Measurements from ENCODE around the gene MKNK1. TPM values are rescaled to one million over a fixed set of nuclear protein-coding genes. Genes with fewer than 3 reads are reported as not detected.

The MKNK1 gene
- total RNA-seq, 1 experiment from 2014 or later, result 12.9 TPM

GRCh38 chr1:46562498-46562897, 41.6 kb downstream of the MKNK1 start:
- H3K4me3 Mint-ChIP-seq, result no peak overlapping the region
- H3K79me2 ChIP-seq (ENCODE audit: insufficient read depth, low read length), result no peaks in the 10 kb centered on the region
- H4K8ac ChIP-seq (replicated peaks; ENCODE audit: insufficient read length, low read depth, low read length), result no peak overlapping the region
- no peak overlapping the region for H2BK5ac ChIP-seq (ENCODE audit: insufficient read length, low read length)
- no peak overlapping the region for H2BK20ac ChIP-seq (ENCODE audit: low read depth, low read length, poor library complexity, severe bottlenecking)
- peaks cover 0 to 6% (median 0%) of the 10 kb centered on the region in 3 experiments; a peak in 1 of 7 replicates for H3K36me3 Mint-ChIP-seq (ENCODE audit: insufficient read depth in 1 of 3, low read depth in 3 of 3)
- H2BK120ac ChIP-seq (ENCODE audit: low read depth, low read length, poor library complexity, severe bottlenecking), result no peak overlapping the region
- no peak overlapping the region for H4K5ac ChIP-seq (ENCODE audit: insufficient read length, low read depth, low read length)
- H2BK12ac ChIP-seq (ENCODE audit: insufficient read length, low read depth, low read length), result no peak overlapping the region
- H3K56ac ChIP-seq (ENCODE audit: insufficient read length, low read depth, low read length), result no peak overlapping the region
- H3K9me3 ChIP-seq (ENCODE audit: control insufficient read depth, low read depth, low read length), result no peaks in the 10 kb centered on the region
- no peak for TF ChIP-seq CTCF (conservative IDR thresholded peaks at IDR 0.05)
- no peaks in the 10 kb centered on the region for H3K9me3 Mint-ChIP-seq
- H2AK5ac ChIP-seq (ENCODE audit: insufficient read length, low read length), result no peak overlapping the region
- no peak overlapping the region for H3K27ac ChIP-seq (ENCODE audit: insufficient read length, low read depth, low read length)
- no peak overlapping the region for H3K23ac ChIP-seq (ENCODE audit: insufficient read length, low read depth, low read length)
- DNase-seq, result no peak
- H3K4ac ChIP-seq (ENCODE audit: low read depth, low read length), result no peak overlapping the region
- no peak overlapping the region for H4K91ac ChIP-seq (ENCODE audit: insufficient read length, low read depth, low read length)
- H3K14ac ChIP-seq (ENCODE audit: insufficient read depth, low read length), result no peak overlapping the region; the same call in 1 of the 2 replicates
- peaks cover 3 to 11% of the 10 kb centered on the region in 2 experiments for H3K4me1 Mint-ChIP-seq
- H3K4me2 ChIP-seq (ENCODE audit: insufficient read depth, insufficient read length, low read length), result no peak overlapping the region
- H2BK15ac ChIP-seq (ENCODE audit: low read depth, low read length), result no peak overlapping the region
- H3T11ph ChIP-seq (ENCODE audit: low read length), result no peak overlapping the region
- no peaks in the 10 kb centered on the region for H3K79me1 ChIP-seq (ENCODE audit: insufficient read depth, low read depth, low read length, poor library complexity, severe bottlenecking)
- H3K27me3 Mint-ChIP-seq (ENCODE audit: low read depth), result no peaks in the 10 kb centered on the region
- no CpG with 5 or more reads among the region's 15 CpGs for WGBS (ENCODE audit: extremely low coverage, insufficient read length, low lambda C conversion rate)
- H3K27ac Mint-ChIP-seq, result no peak overlapping the region
- no peaks in the 10 kb centered on the region for H3K4me1 ChIP-seq (ENCODE audit: insufficient read depth, low read length)
- no peak overlapping the region for H2AFZ ChIP-seq (ENCODE audit: low read length)
- no peaks in the 10 kb centered on the region for H4K20me1 ChIP-seq (ENCODE audit: control insufficient read depth, insufficient read depth, insufficient read length)
- no peaks in the 10 kb centered on the region for H3K23me2 ChIP-seq (ENCODE audit: insufficient read length, low read depth, low read length, poor library complexity, severe bottlenecking)
- H3K9ac ChIP-seq (ENCODE audit: extremely low read depth, insufficient read length, low read length), result no peak overlapping the region
- no peak overlapping the region for H3K18ac ChIP-seq (ENCODE audit: insufficient read length, low read depth, low read length)
- no peaks in the 10 kb centered on the region for H3K27me3 ChIP-seq (ENCODE audit: insufficient read depth, low read length)

All from H9 (cell line).